Inferior parietal cortex (tissue), 1 donor: ENCODE data around the gene ARHGEF9.
"Not testable (repeated sequence)": the region's sequence is repeated elsewhere in the genome, so short reads cannot be mapped to it uniquely, and the experiment has no call there.

ENCODE experiments used
- DNase-seq: peaks from one replicate; pipeline ENCODE4 v3.0.0-alpha.2; 2016; ENCODE audit errors: extremely low spot score

Gene ARHGEF9

GRCh38 chrX:63658920-63659319, 126.1 kb downstream of the ARHGEF9 start:
- DNase-seq, result no peak

- peak; percentile 3 for DNase-seq
Observed at GRCh38 chrX:63657821-63658220, 127.2 kb downstream of the ARHGEF9 start.

- no peak for DNase-seq
Observed at GRCh38 chrX:63656871-63657580, 128.0 kb downstream of the ARHGEF9 start.

GRCh38 chrX:63652086-63652765, 132.8 kb downstream of the ARHGEF9 start:
- no peak for DNase-seq

GRCh38 chrX:63645748-63646147, 139.3 kb downstream of the ARHGEF9 start:
- DNase-seq, result not testable (repeated sequence)

- DNase-seq, result no peak
Observed at GRCh38 chrX:63635750-63636149, 149.3 kb downstream of the ARHGEF9 start.

GRCh38 chrX:63613531-63614028, 171.4 kb downstream of the ARHGEF9 start:
- DNase-seq, result no peak

- DNase-seq, result no peak
Observed at GRCh38 chrX:63585936-63586335, 199.1 kb downstream of the ARHGEF9 start.
